SK-N-SH (cell line): ENCODE data around the gene KRTAP5-4. TPM values are rescaled to one million over a fixed set of nuclear protein-coding genes. Genes with fewer than 3 reads are reported as not detected.

Experiments
- CTCF ChIA-PET: fragments of 300-600, 350-600 bp; formaldehyde crosslinking; extraction: SDS; loops from one replicate; lab custom pipeline; 2021; lab: Yijun Ruan, JAX
- POLR2A ChIA-PET: fragments of 350-600 bp; sonication (Branson Sonifier 250); formaldehyde crosslinking; extraction: SDS; loops from one replicate; lab custom pipeline; 2020; ENCODE audit warnings: antibody characterized with exemption, inconsistent platforms; lab: Yijun Ruan, JAX
- DNase-seq: peaks from one replicate; pipeline ENCODE4 v3.0.0; 2012
- H2AFZ ChIP-seq: fragments of 200-600 bp; sonication (generic); 2 replicates; pipeline ENCODE4 v1.8.1; 2016; ENCODE audit warnings: antibody characterized with exemption, mild to moderate bottlenecking, low read depth
- H3F3A ChIP-seq: fragments of 200-600 bp; sonication (generic); replicated peaks from 2 replicates; pipeline ENCODE3; 2016; ENCODE audit warnings: antibody characterized with exemption, mild to moderate bottlenecking; ENCODE audit not compliant: insufficient read depth
- H3K27ac ChIP-seq, 2 experiments: fragments of 200-500 bp in 1 of 2; fragments of 200-600 bp in 1 of 2; sonication (Bioruptor generic) in 1 of 2; sonication (generic), shearing (Covaris generic) in 1 of 2; 2 replicates each; pipeline versions ENCODE4 v1.5.1 to v1.6.1; 2014 to 2016; ENCODE audit warnings: low read depth in 2 of 2, inconsistent platforms in 1 of 2, low read length in 1 of 2, mild to moderate bottlenecking in 1 of 2, mixed read lengths in 1 of 2
- H3K27me3 ChIP-seq: fragments of 200-600 bp; sonication (generic), shearing (Covaris generic); 2 replicates; pipeline ENCODE4 v1.6.1; 2016; ENCODE audit warnings: mixed run types; ENCODE audit not compliant: insufficient read depth
- H3K36me3 ChIP-seq, 2 experiments: fragments of 200-500 bp in 1 of 2; fragments of 200-600 bp in 1 of 2; sonication (Bioruptor generic) in 1 of 2; sonication (generic) in 1 of 2; replicated peaks in 1 of 2; 2 replicates each; pipeline versions ENCODE3 to v1.5.1; 2014 to 2016; ENCODE audit warnings: low read length in 1 of 2, mild to moderate bottlenecking in 1 of 2; ENCODE audit not compliant: insufficient read depth in 2 of 2, control insufficient read depth in 1 of 2
- H3K4me1 ChIP-seq, 2 experiments: fragments of 200-500 bp in 1 of 2; fragments of 200-600 bp in 1 of 2; sonication (Bioruptor generic) in 1 of 2; sonication (generic), shearing (Covaris generic) in 1 of 2; 2 replicates each; pipeline versions ENCODE4 v1.5.1 to v1.6.1; 2014 to 2016; ENCODE audit warnings: low read depth in 1 of 2, low read length in 1 of 2, mixed run types in 1 of 2; ENCODE audit not compliant: insufficient read depth in 2 of 2, control insufficient read depth in 1 of 2
- H3K4me2 ChIP-seq: fragments of 200-600 bp; sonication (generic), shearing (Covaris generic); 2 replicates; pipeline ENCODE4 v1.6.1; 2017; ENCODE audit warnings: mixed run types
- H3K4me3 ChIP-seq, 2 experiments: fragments of 200-500 bp in 1 of 2; fragments of 200-600 bp in 1 of 2; sonication (Bioruptor generic) in 1 of 2; sonication (generic), shearing (Covaris generic) in 1 of 2; 2 replicates each; pipeline versions ENCODE4 v1.5.1 to v1.8.1; 2014 to 2016; ENCODE audit warnings: low read depth in 2 of 2, inconsistent platforms in 1 of 2, low read length in 1 of 2, mild to moderate bottlenecking in 1 of 2, mixed read lengths in 1 of 2, moderate library complexity in 1 of 2
- H3K79me2 ChIP-seq: fragments of 200-600 bp; sonication (generic); 2 replicates; pipeline ENCODE4 v1.8.1; 2017; ENCODE audit warnings: mild to moderate bottlenecking; ENCODE audit not compliant: insufficient read depth
- H3K9ac ChIP-seq: fragments of 200-600 bp; sonication (generic); 2 replicates; pipeline ENCODE4 v1.6.1; 2017; ENCODE audit warnings: mixed run types
- H3K9me2 ChIP-seq: fragments of 200-600 bp; sonication (generic); 2 replicates; pipeline ENCODE4 v1.6.1; 2017; ENCODE audit warnings: mixed run types
- H3K9me3 ChIP-seq: fragments of 200-600 bp; sonication (generic); 2 replicates; pipeline ENCODE4 v1.6.1; 2017; ENCODE audit warnings: mixed run types, mild to moderate bottlenecking, moderate library complexity
- H4K20me1 ChIP-seq: fragments of 200-600 bp; sonication (generic); 2 replicates; pipeline ENCODE4 v1.6.1; 2017; ENCODE audit warnings: mild to moderate bottlenecking, mixed run types; ENCODE audit not compliant: insufficient read depth
- CHD2 ChIP-seq: fragments of 150-350 bp; IDR thresholded peaks from 2 replicates; pipeline ENCODE4 v1.6.1; 2018; ENCODE audit warnings: low read length; ENCODE audit not compliant: partially characterized antibody
- ELF1 ChIP-seq: IDR thresholded peaks from 2 replicates; pipeline ENCODE4 v1.4.0; 2012
- EZH2phosphoT487 ChIP-seq: fragments of 200-600 bp; sonication (generic); IDR thresholded peaks from 2 replicates; pipeline ENCODE4 v1.6.1; 2017; ENCODE audit warnings: low read depth, mixed run types, mild to moderate bottlenecking, antibody characterized with exemption, moderate library complexity, borderline replicate concordance
- FOXJ3 ChIP-seq: sonication (generic); formaldehyde crosslinking; IDR thresholded peaks from 2 replicates; pipeline ENCODE4 v1.5.1; 2020; ENCODE audit warnings: mild to moderate bottlenecking, missing genetic modification reagents
- GABPA ChIP-seq: IDR thresholded peaks from 2 replicates; pipeline ENCODE4 v1.4.0; 2012; ENCODE audit warnings: low read depth, mild to moderate bottlenecking
- MXI1 ChIP-seq: IDR thresholded peaks from 2 replicates; pipeline ENCODE4 v1.6.1; 2012; ENCODE audit warnings: mild to moderate bottlenecking, low read depth, low read length, improper control_type of control experiment
- NFIC ChIP-seq: IDR thresholded peaks from 2 replicates; pipeline ENCODE4 v1.4.0; 2012; ENCODE audit warnings: borderline replicate concordance
- NRF1 ChIP-seq: IDR thresholded peaks from 2 replicates; pipeline ENCODE4 v1.6.1; 2012; ENCODE audit warnings: low read depth, mild to moderate bottlenecking, low read length
- PBX3 ChIP-seq: IDR thresholded peaks from 2 replicates; pipeline ENCODE4; 2012
- RAD21 ChIP-seq: IDR thresholded peaks from 2 replicates; pipeline ENCODE4 v1.6.1; 2012; ENCODE audit warnings: mild to moderate bottlenecking, low read length
- RCOR1 ChIP-seq: fragments of 150-350 bp; IDR thresholded peaks from 2 replicates; pipeline ENCODE4 v1.6.1; 2017; ENCODE audit warnings: antibody characterized with exemption, low read length
- RFX5 ChIP-seq: IDR thresholded peaks from 2 replicates; pipeline ENCODE4 v1.6.1; 2012; ENCODE audit warnings: mild to moderate bottlenecking, improper control_type of control experiment, low read length
- SMC3 ChIP-seq: IDR thresholded peaks from 2 replicates; pipeline ENCODE4 v1.6.1; 2012; ENCODE audit warnings: low read depth, low read length, improper control_type of control experiment
- WGBS: methylation state at CpG from one replicate; pipeline ENCODE4 v1.1.6; 2017; ENCODE audit warnings: low lambda C conversion rate; 5-methylcytosine and 5-hydroxymethylcytosine counted together
- polyA plus RNA-seq, 3 experiments: library from polyadenylated mRNA; depleted of rRNA; stranded (reverse); fragments of >200 nt; gene quantifications; 2 replicates each; pipeline ENCODE4 v1.2.3, GENCODE V29; 2012
- TF ChIP-seq, protein P1 (sequence below): IDR thresholded peaks from 2 replicates; pipeline ENCODE4 v1.4.0; 2012; ENCODE audit warnings: low read depth, borderline replicate concordance
- TF ChIP-seq, protein P2 (sequence below): fragments of 200-600 bp; sonication (generic); IDR thresholded peaks from 2 replicates; pipeline ENCODE4 v1.6.1; 2017; ENCODE audit warnings: antibody characterized with exemption, mild to moderate bottlenecking, moderate library complexity

KRTAP5-4 gene
- polyA plus RNA-seq, 1 of the 3 experiments (the other 2 are of a cell fraction) = not detected

DNA sequence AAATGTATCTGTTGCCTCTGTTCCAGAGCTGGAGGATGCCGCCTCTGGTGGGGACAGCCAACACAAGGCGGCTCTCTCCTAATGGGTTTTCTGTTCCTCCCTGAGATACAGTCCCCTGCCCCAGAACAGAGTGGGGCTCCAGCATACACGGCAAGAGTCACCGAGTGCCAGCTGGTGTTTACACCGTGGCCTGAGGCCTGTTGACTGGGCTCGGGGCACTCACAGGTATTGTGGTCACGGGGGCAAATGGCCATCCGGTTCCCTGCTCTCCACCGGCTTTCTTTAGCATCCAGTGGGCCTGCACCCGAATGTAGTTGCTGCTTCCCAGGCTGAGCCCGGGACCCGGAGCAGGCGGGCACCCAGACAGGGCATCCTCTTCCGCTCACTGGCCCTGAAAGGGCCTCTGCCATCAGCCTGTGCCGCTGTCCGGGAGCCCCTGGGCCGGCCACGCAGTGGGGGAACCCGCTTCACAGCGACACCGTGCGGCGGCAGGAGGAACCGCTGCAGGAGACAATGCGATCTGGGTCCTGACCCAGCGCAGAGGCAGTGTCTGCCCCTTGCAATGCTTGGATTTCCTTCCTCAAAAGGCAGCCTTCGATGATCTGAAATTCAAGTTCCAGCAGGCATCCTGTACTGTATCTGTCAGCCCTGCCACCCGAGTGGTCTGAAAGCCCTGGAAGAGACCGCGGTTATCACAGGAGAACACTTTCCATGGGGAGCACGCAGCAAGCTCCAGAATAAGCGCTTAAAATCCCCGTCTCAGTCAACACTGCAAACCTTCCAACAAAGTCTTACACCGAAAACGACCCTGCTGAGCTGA is 6.8 kb upstream of the KRTAP5-4 start:
- H3K36me3 ChIP-seq = no peaks in the 10 kb centered on the region
- peak overlapping the region in 1 of 2 experiments; percentile 35; a peak in 1 of 4 replicates for H3K4me3 ChIP-seq
- no peaks in the 10 kb centered on the region for H3F3A ChIP-seq
- H3K9ac ChIP-seq = no peak overlapping the region
- peaks cover 0 to 11% of the 10 kb centered on the region in 2 experiments; a peak in 1 of 4 replicates for H3K4me1 ChIP-seq
- no peak overlapping the region for H3K27ac ChIP-seq
- POLR2A ChIA-PET = no interaction called here
- DNase-seq = peak; percentile 96
- H3K79me2 ChIP-seq = no peaks in the 10 kb centered on the region
- H4K20me1 ChIP-seq = no peaks in the 10 kb centered on the region
- H3K9me3 ChIP-seq = no peaks in the 10 kb centered on the region
- WGBS = 55% methylated on average over 23 of the region's 35 CpGs
- H2AFZ ChIP-seq = no peak overlapping the region; the same call in 1 of the 2 replicates
- no peaks in the 10 kb centered on the region for H3K9me2 ChIP-seq
- CTCF ChIA-PET = interaction anchor here (0.7 to 4.7 kb wide), 22 partner anchors 10 to 224 kb away, joined by 3 to 49 read pairs (median 4); partner anchors contain the start of gene KRTAP5-2
- no peak for TF ChIP-seq GABPA
- TF ChIP-seq RAD21 = peak; percentile 69
- no peak for TF ChIP-seq ELF1
- no peak for TF ChIP-seq NRF1
- TF ChIP-seq MXI1 = no peak
- TF ChIP-seq, protein P1, sequence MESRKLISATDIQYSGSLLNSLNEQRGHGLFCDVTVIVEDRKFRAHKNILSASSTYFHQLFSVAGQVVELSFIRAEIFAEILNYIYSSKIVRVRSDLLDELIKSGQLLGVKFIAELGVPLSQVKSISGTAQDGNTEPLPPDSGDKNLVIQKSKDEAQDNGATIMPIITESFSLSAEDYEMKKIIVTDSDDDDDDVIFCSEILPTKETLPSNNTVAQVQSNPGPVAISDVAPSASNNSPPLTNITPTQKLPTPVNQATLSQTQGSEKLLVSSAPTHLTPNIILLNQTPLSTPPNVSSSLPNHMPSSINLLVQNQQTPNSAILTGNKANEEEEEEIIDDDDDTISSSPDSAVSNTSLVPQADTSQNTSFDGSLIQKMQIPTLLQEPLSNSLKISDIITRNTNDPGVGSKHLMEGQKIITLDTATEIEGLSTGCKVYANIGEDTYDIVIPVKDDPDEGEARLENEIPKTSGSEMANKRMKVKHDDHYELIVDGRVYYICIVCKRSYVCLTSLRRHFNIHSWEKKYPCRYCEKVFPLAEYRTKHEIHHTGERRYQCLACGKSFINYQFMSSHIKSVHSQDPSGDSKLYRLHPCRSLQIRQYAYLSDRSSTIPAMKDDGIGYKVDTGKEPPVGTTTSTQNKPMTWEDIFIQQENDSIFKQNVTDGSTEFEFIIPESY = no peak
- no peak for TF ChIP-seq CHD2
- no peak for TF ChIP-seq EZH2phosphoT487
- TF ChIP-seq, protein P2, sequence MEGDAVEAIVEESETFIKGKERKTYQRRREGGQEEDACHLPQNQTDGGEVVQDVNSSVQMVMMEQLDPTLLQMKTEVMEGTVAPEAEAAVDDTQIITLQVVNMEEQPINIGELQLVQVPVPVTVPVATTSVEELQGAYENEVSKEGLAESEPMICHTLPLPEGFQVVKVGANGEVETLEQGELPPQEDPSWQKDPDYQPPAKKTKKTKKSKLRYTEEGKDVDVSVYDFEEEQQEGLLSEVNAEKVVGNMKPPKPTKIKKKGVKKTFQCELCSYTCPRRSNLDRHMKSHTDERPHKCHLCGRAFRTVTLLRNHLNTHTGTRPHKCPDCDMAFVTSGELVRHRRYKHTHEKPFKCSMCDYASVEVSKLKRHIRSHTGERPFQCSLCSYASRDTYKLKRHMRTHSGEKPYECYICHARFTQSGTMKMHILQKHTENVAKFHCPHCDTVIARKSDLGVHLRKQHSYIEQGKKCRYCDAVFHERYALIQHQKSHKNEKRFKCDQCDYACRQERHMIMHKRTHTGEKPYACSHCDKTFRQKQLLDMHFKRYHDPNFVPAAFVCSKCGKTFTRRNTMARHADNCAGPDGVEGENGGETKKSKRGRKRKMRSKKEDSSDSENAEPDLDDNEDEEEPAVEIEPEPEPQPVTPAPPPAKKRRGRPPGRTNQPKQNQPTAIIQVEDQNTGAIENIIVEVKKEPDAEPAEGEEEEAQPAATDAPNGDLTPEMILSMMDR = peak; percentile 85
- no peak for TF ChIP-seq RFX5
- peak; percentile 71 for TF ChIP-seq SMC3
- no peak for TF ChIP-seq PBX3
- TF ChIP-seq RCOR1 = no peak
- no peak for TF ChIP-seq FOXJ3 (CRISPR knock-in tag)
- no peak for TF ChIP-seq NFIC
- H3K27me3 ChIP-seq = peaks cover 19% of the 10 kb centered on the region; the same call in 1 of the 2 replicates
- no peak overlapping the region for H3K4me2 ChIP-seq
